Parathyroid adenoma (tissue), 2 donors: ENCODE measurements around the gene DNAH11.

Experiments used
- H2AFZ ChIP-seq: fragments of 300-600 bp; sonication (generic); one replicate; pipeline ENCODE4 v1.7.0; 2017; ENCODE audit warnings: antibody characterized with exemption, mild to moderate bottlenecking
- H3K27ac ChIP-seq: fragments of 300-600 bp; sonication (generic); one replicate; pipeline ENCODE4 v1.7.0; 2017
- H3K27me3 ChIP-seq: fragments of 300-600 bp; sonication (generic); one replicate; pipeline ENCODE4 v1.7.0; 2017; ENCODE audit warnings: low read length; ENCODE audit not compliant: control insufficient read depth, insufficient read depth
- H3K36me3 ChIP-seq: fragments of 300-600 bp; sonication (generic); one replicate; pipeline ENCODE4 v1.7.0; 2017; ENCODE audit warnings: low read length; ENCODE audit not compliant: control insufficient read depth, insufficient read depth
- H3K4me1 ChIP-seq: fragments of 300-600 bp; sonication (generic); one replicate; pipeline ENCODE4 v1.7.0; 2017; ENCODE audit warnings: control low read depth
- H3K4me2 ChIP-seq: fragments of 300-600 bp; sonication (generic); one replicate; pipeline ENCODE4 v1.7.0; 2017; ENCODE audit warnings: low read length
- H3K4me3 ChIP-seq: fragments of 300-600 bp; sonication (generic); one replicate; pipeline ENCODE4 v1.7.0; 2017; ENCODE audit warnings: low read depth, low read length
- H3K79me2 ChIP-seq: fragments of 300-600 bp; sonication (generic); one replicate; pipeline ENCODE4 v1.7.0; 2017; ENCODE audit warnings: control low read depth
- H3K9ac ChIP-seq: fragments of 300-600 bp; sonication (generic); one replicate; pipeline ENCODE4 v1.7.0; 2017; ENCODE audit warnings: mild to moderate bottlenecking
- H3K9me3 ChIP-seq: fragments of 300-600 bp; sonication (generic); one replicate; pipeline ENCODE4 v1.7.0; 2017; ENCODE audit warnings: low read length; ENCODE audit not compliant: control insufficient read depth
- CTCF ChIP-seq: fragments of 300-600 bp; sonication (generic); IDR thresholded peaks from one replicate; pipeline ENCODE4 v1.7.0; 2017; ENCODE audit warnings: antibody characterized with exemption, mild to moderate bottlenecking
- donor health status: primary hyperparathyroidism.

Gene DNAH11

GRCh38 chr7:21893401-21893800, 350.6 kb downstream of the DNAH11 start:
- H3K27me3 ChIP-seq = no peaks in the 10 kb centered on the region
- H3K4me2 ChIP-seq = no peak overlapping the region
- no peak overlapping the region for H2AFZ ChIP-seq
- H3K79me2 ChIP-seq = no peaks in the 10 kb centered on the region
- no peak for TF ChIP-seq CTCF
- H3K4me1 ChIP-seq = peaks cover 3% of the 10 kb centered on the region
- H3K4me3 ChIP-seq = no peak overlapping the region
- no peaks in the 10 kb centered on the region for H3K9me3 ChIP-seq
- H3K9ac ChIP-seq = no peak overlapping the region
- no peak overlapping the region for H3K27ac ChIP-seq
- no peaks in the 10 kb centered on the region for H3K36me3 ChIP-seq

- H2AFZ ChIP-seq = no peak overlapping the region
- H3K79me2 ChIP-seq = no peaks in the 10 kb centered on the region
- no peak overlapping the region for H3K4me3 ChIP-seq
- no peak overlapping the region for H3K27ac ChIP-seq
- no peaks in the 10 kb centered on the region for H3K9me3 ChIP-seq
- H3K27me3 ChIP-seq = no peaks in the 10 kb centered on the region
- no peak for TF ChIP-seq CTCF
- no peaks in the 10 kb centered on the region for H3K36me3 ChIP-seq
- no peak overlapping the region for H3K9ac ChIP-seq
- H3K4me2 ChIP-seq = no peak overlapping the region
- H3K4me1 ChIP-seq = peaks cover 3% of the 10 kb centered on the region
Observed at GRCh38 chr7:21898265-21898930, 355.6 kb downstream of the DNAH11 start.

- Histone ChIP-seq H3K4me3 (no peak overlapping the region), H3K9ac (no peak overlapping the region), H3K27ac (no peak overlapping the region), H3K79me2 (no peaks in the 10 kb centered on the region), H3K9me3 (no peaks in the 10 kb centered on the region), H2AFZ (no peak overlapping the region), H3K4me2 (no peak overlapping the region), H3K36me3 (no peaks in the 10 kb centered on the region), H3K27me3 (no peaks in the 10 kb centered on the region), H3K4me1 (peaks cover 3% of the 10 kb centered on the region)
- TF ChIP-seq CTCF = no peak
Observed at GRCh38 chr7:21902240-21902639, 359.4 kb downstream of the DNAH11 start.

- H3K9ac ChIP-seq = no peak overlapping the region
- H2AFZ ChIP-seq = no peak overlapping the region
- no peak overlapping the region for H3K27ac ChIP-seq
- no peaks in the 10 kb centered on the region for H3K9me3 ChIP-seq
- TF ChIP-seq CTCF = no peak
- no peak overlapping the region for H3K4me3 ChIP-seq
- no peak overlapping the region for H3K4me2 ChIP-seq
- H3K4me1 ChIP-seq = peaks cover 7% of the 10 kb centered on the region
- H3K27me3 ChIP-seq = no peaks in the 10 kb centered on the region
- no peaks in the 10 kb centered on the region for H3K79me2 ChIP-seq
- H3K36me3 ChIP-seq = no peaks in the 10 kb centered on the region
Observed at GRCh38 chr7:21903020-21903786, 360.4 kb downstream of the DNAH11 start.
